ENCODE measurements around the gene IRF1.

GRCh38 chr5:132480546-132480892 is 10.1 kb downstream of the IRF1 start:
- TF ChIP-seq CTCF (IDR thresholded peaks at IDR 0.05 in 4 of 5, conservative IDR thresholded peaks at IDR 0.05 in 1 of 5) (no peak), POLR2A (IDR thresholded peaks at IDR 0.05) (no peak)

All from gastrocnemius medialis (tissue), 4 donors.